Kidney epithelial cell (primary cell): ENCODE data around the gene DPYD. TPM values are rescaled to one million over a fixed set of nuclear protein-coding genes. Genes with fewer than 3 reads are reported as not detected.

Experiments
- DNase-seq: peaks from one replicate; pipeline ENCODE4 v3.0.0-alpha.2; 2010; ENCODE audit warnings: low read depth
- H3K27me3 ChIP-seq: 2 replicates; pipeline ENCODE4 v1.6.0; 2011; ENCODE audit warnings: low read length; ENCODE audit not compliant: control insufficient read depth, insufficient read depth
- H3K36me3 ChIP-seq: 2 replicates; pipeline ENCODE4 v1.5.1; 2011; ENCODE audit warnings: low read length; ENCODE audit not compliant: control insufficient read depth, insufficient read depth
- H3K4me3 ChIP-seq: 2 replicates; pipeline ENCODE4 v1.5.1; 2011; ENCODE audit warnings: low read depth, mild to moderate bottlenecking, control low read depth, low read length
- total RNA-seq: library from RNA; depleted of rRNA; stranded (reverse); fragments of >200 nt; gene quantifications from 2 replicates; pipeline ENCODE4 v1.2.3, GENCODE V29; 2015
- TF ChIP-seq, protein P1 (sequence below): IDR thresholded peaks from 2 replicates; pipeline ENCODE4 v1.5.1; 2011; ENCODE audit warnings: mild to moderate bottlenecking, moderate library complexity, low read length, control low read depth, inconsistent platforms; ENCODE audit not compliant: insufficient read depth, poor library complexity, severe bottlenecking

Gene DPYD
- total RNA-seq, 1 donor from 2014 or later, result 1.6 TPM

DNA sequence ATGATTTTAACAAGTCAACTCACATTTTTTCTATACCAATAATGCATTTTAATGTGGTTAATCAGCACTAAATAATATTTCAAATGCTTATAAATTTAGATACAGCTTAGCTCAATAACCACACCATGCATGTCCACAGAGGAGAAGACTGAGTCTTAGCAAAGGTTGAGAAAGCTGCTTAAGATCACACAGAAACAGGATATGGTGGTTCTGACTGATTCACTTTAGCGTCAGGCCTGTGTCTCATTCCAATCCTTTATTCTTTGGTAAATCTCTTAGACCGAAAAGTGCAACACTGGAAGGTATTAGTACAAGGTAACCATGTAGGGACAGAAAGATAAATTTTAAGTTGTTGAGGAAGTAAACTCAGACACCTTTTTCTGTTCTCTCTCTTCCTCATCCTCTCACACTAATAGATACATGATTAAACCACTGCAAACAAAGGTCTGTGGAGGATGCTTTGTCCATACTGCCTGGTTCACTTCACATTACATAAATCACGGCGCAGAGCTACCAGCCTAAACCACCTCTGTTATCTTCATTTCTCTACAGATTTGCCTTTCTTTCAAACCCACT lies 139.0 kb downstream of the DPYD start:
- Histone ChIP-seq H3K4me3 (no peak overlapping the region), H3K27me3 (no peaks in the 10 kb centered on the region), H3K36me3 (no peaks in the 10 kb centered on the region)
- DNase-seq, result no peak
- TF ChIP-seq, protein P1, sequence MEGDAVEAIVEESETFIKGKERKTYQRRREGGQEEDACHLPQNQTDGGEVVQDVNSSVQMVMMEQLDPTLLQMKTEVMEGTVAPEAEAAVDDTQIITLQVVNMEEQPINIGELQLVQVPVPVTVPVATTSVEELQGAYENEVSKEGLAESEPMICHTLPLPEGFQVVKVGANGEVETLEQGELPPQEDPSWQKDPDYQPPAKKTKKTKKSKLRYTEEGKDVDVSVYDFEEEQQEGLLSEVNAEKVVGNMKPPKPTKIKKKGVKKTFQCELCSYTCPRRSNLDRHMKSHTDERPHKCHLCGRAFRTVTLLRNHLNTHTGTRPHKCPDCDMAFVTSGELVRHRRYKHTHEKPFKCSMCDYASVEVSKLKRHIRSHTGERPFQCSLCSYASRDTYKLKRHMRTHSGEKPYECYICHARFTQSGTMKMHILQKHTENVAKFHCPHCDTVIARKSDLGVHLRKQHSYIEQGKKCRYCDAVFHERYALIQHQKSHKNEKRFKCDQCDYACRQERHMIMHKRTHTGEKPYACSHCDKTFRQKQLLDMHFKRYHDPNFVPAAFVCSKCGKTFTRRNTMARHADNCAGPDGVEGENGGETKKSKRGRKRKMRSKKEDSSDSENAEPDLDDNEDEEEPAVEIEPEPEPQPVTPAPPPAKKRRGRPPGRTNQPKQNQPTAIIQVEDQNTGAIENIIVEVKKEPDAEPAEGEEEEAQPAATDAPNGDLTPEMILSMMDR, result no peak

DNA sequence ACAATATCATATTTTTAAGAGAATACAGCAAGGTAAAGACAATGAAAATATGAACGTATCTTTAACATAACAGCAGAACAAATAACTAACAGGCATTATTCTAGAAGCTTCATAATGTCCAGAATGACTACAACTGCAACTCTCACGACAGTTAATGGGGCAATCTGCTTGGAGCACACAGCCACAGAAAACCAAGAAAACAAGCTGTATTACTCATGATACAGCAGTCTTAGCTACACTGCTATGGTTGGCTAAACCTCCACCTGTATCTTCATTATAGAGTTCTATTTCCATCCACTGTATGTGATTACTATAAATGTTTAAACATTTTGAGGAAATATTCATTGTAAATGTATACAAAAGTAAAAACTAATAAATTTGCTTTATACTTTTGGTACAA lies 139.9 kb downstream of the DPYD start:
- Histone ChIP-seq H3K36me3 (no peaks in the 10 kb centered on the region), H3K27me3 (no peaks in the 10 kb centered on the region), H3K4me3 (no peak overlapping the region)
- TF ChIP-seq, protein P1, result no peak
- no peak for DNase-seq

DNA sequence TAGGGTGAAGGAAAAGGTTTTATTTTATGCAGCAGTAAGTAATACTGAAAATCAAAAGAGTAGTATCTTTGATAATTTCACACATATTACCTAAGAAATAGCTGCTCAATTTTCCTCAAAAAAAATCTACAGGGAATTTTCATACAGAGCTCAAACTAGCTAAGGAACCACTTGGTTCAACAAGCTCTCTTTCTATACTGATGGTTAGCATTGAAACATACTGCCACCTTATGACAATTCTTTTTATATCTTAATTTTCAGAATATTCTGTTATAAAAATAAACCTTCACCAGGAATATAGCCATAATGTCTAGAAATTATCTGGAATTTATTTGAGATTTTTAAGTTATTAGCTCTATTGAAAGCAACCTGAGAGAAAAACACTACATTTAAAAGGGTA lies 142.1 kb downstream of the DPYD start:
- DNase-seq, result no peak
- TF ChIP-seq, protein P1, result no peak
- Histone ChIP-seq H3K4me3 (no peak overlapping the region), H3K36me3 (no peaks in the 10 kb centered on the region), H3K27me3 (no peaks in the 10 kb centered on the region)

DNA sequence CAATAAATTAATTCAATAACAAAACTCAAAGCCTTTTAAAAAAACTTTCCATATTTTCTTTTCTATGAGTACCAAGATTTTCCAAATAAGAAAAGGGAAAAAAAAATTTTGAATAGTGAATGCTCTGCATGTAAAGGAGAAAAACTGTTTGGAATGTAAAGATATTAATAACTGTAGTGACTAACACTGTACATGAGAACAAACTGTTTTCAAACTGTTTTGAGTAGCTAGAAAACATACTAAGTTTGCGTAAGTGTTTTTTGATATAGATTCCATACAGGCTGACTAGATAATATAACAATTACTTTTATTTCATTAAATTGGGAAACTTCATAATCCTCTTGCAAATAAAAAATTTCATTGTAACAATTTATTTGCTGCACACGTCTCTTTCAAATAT lies 150.5 kb downstream of the DPYD start:
- H3K27me3 ChIP-seq, result no peaks in the 10 kb centered on the region
- no peaks in the 10 kb centered on the region for H3K36me3 ChIP-seq
- TF ChIP-seq, protein P1, result no peak
- no peak overlapping the region for H3K4me3 ChIP-seq
- DNase-seq, result no peak

DNA sequence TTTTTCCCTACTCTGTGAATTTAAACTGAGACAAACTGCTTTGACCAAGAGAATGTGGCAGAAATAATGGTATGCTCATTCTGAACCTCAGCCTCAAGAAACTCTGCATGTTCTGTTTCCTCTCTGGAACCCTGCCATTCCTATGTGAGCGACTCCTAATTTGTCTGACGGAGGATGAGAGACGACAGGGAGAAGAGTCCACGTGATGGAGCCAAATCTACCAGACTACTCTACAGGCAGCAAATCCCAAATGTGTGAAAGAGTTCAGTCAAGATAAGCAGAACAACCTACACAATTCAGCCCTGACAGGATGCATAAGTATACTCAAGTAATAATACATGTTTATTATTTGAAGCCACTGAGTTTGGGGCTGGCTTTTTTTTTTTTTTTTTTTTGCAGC lies 153.5 kb downstream of the DPYD start:
- TF ChIP-seq, protein P1, result no peak
- no peaks in the 10 kb centered on the region for H3K27me3 ChIP-seq
- H3K4me3 ChIP-seq, result no peak overlapping the region
- no peak for DNase-seq
- no peaks in the 10 kb centered on the region for H3K36me3 ChIP-seq

DNA sequence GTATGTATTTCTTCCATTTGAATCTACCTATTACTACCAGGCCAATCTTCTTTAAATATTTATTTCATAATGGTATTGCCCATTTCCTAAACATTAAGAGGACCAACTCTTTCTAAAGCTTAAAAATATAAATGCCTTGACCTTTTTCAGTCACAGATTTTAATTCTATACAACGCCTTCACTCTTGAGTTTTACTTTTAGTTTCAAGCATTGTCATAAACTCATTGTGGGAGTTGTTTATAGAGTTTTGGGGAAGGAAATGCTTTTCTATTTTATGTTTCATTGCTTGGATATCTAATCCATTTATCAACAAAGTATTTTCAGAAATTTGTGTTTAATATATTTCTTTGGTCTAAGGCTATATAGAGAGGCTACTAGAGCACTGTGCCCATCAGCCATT lies 155.8 kb downstream of the DPYD start:
- TF ChIP-seq, protein P1, result no peak
- H3K4me3 ChIP-seq, result no peak overlapping the region
- no peaks in the 10 kb centered on the region for H3K36me3 ChIP-seq
- DNase-seq, result no peak
- no peaks in the 10 kb centered on the region for H3K27me3 ChIP-seq
